GM21526 (cell line): Measurements from ENCODE around the gene RING1.

ENCODE experiments used
- ATAC-seq: cut with Tn5 transposase; IDR thresholded peaks from one replicate; pipeline ENCODE4 v1.9.1; 2021; ENCODE audit warnings: moderate library complexity; ENCODE audit not compliant: unreplicated experiment, low FRiP score

Gene RING1

DNA sequence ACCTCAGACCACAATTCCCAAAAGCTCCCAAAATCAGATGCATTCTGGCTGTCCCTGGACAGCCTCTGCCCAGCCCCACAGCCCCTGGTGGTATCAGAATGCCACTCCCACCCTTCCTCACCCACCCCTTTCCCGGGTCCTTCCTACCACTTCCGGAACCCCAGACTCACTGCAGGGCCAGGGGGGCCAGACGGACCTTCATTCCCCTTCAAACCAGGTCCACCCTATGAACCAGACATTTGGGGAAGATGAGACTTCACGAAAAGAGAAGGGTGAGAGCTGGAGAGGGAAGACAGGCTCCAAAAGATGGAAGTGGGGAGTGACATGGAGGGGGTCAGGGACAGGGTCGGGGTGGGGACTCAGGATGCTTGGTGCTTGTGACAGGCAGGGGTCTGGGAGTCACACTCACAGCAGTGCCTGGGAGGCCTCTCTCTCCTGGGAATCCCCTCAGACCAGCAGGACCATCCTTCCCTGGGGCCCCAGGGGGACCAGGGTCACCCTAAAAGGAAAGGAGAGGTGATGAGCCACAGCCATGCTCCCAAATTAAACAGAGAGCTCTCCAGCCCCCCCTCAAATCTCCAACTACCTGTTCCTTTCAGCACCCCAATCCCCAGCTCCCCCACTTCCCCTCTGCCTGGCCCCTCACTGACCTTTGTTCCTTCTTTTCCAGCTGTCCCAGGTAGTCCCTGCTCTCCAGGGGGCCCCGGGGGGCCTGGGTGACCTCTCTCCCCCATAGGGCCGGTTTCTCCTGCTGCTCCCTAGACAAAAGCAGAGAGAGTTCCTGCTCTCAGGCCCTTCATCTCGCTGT is 36.2 kb upstream of the RING1 start:
- no peak for ATAC-seq

DNA sequence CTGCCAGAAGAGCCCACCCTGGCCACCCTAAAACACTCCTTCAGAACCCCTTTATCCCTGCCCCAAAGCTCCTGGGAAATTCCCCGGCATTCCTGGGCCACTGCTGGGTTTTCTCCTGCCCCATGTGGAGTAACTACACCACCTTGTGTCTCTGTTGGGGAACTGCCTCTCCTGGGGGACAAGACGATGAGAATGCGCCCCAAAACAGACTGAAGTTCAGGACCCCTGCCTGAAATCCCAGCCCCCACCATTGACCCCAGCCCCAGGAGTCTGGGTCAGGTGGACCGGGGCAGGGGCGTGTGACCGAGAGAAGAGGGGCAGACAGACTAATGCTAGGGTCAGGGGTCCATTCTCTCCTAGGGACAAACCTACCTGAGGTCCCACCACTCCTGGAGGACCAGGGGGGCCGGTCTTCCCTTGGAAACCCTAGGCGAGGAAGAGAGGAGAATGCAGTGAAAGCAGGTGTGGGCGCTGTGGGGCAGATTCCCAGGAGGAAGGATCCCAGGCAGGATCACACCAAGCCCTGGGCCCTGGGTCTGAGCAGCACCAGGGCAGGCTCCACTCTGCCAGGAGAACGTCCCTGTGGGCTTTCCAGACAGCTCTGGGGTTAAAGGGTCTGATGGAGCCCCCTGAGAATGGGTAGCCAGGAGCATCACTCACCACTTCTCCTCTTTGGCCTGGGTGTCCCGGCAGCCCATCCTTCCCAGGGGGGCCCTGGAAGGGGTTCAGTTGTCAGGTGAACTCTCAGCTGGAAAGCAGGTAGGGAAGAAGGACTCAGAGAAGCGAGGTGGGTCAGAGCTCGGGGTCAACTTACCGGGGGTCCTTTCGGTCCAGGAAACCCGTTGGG is 35.4 kb upstream of the RING1 start:
- ATAC-seq = no peak

DNA sequence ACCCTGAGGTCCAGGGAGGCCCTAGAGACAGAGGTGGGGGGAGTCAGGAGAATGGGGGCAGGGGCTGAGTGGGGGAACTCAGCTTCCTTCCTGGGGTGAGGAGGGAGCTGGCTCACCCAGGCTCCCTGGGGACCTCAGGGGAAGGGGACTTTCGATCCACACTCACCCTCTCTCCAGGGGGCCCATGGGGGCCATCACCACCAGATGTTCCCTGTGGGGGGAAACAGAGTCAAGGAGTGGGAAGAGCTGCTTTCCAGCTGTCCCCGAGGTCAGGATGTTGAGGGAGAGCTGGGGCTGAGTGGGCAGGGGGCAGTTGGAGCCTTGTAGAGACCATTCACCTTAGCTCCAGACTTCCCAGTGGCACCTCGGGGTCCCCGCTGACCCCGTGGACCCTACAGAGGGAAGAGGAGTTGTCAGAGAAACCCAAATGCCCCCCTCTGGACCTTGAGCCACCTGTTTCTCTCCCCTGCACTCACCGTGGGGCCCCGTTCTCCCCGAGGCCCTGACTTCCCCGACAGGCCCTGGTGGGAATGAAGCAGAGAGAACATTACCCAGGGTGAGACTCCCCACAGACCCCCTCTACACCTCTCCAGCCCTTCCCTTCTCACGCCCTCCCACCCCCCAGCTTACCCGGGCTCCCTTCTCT is 34.6 kb upstream of the RING1 start:
- ATAC-seq = no peak

DNA sequence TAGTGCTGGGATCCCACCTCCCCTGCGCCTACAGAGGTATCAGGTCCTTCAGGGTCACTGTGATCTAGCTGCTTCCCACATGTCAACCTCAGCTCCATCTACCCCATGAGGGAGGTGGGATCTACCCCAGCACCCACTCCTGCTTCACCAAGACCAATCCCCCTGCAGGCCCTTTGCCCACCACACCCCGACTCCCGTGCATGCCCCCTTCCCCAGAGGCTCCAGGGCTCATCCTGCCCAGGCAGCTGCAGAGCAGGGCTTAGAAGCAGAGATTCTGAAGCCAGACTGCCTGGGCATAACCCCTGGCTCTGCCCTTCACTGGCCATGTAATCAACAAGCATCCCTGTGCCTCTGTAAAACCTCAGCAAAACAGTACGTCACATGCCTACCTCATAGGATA is 33.5 kb upstream of the RING1 start:
- no peak for ATAC-seq

DNA sequence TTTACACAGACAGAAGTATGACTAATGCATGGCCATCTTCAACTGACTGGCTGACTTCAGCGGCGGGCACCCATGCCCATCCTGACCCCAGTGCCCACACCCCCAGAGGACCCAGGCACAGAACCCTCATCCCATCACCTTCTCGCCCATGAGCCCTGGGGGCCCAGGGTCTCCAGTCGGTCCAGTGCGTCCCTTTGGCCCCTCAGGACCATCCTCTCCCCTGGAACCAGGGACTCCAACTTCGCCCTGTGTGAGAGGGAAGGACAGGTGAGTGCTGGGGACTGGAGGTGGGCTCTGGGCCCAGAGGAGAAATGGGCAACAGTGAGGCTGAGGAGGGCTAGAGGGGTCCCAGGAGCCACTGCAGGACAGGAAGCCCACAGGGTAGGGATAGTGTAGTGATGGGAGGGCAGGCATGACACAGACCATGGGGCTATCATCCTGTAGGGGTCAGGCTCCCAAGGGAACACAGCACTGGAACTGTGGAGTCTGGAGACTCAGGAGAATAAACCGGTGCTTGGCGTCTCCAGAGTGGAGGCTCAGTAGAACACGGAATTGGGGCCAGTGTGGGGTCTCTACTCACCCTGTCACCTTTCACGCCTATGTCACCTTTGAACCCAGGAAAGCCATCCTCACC is 32.7 kb upstream of the RING1 start:
- ATAC-seq = no peak

DNA sequence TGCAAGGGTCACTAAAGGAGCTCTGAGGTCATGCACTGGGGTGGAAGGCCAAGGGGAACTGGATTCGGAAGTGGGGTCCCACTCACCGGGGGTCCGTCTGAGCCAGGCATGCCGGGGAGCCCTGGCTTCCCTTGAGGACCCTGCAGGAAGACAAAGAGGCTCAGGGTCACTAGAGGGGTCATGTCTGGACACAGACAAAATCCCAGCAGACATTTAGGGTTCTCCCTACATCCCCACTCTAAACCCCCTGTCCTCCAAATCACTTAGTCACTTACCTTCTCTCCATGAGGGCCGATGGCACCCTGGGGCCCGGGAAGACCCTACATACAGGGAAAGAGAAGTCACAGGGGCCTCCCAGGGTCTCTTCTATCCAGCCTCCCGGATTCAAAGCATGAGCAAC is 31.4 kb upstream of the RING1 start:
- no peak for ATAC-seq

DNA sequence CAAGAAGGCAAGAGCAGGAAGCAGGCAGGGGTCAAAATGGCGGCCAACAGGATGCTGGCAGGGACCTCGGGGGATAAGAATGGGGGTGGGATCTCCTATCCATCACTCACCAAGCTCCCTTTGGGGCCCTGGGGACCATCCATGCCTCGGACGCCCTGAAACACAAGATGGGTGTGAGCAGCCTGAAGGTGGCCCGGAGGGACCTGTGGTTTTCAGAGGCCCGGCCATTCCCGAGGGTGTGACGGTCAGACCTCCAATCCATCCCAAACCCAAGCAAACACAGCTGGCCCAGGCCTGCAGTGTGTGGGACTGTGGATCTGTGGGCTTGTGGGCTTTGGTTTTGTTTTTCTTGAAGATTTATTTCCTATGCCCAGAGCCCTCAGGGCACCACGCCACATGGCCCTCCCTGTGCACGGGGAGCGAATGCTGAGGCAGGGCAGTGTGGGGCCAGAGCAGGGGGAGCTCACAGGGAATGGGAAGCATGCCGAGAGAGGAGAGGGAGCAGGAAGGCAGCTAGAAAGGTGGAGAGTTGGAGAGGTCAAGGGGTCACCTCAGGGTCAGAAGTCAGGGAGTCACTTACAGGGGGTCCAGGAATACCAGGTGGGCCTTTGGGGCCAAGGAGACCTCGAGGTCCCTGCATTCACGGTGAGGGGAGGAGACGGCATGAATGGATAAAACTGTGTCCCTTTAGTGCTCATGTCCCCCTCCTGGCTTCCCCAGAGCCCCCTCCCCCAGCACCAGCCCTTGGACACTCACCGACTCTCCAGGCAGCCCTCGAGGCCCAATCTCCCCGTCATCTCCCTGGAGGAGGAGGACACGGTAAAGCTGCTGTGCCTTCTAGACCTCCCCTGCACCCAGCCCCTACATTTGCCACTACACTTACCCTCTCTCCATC is 30.5 kb upstream of the RING1 start:
- ATAC-seq = no peak

DNA sequence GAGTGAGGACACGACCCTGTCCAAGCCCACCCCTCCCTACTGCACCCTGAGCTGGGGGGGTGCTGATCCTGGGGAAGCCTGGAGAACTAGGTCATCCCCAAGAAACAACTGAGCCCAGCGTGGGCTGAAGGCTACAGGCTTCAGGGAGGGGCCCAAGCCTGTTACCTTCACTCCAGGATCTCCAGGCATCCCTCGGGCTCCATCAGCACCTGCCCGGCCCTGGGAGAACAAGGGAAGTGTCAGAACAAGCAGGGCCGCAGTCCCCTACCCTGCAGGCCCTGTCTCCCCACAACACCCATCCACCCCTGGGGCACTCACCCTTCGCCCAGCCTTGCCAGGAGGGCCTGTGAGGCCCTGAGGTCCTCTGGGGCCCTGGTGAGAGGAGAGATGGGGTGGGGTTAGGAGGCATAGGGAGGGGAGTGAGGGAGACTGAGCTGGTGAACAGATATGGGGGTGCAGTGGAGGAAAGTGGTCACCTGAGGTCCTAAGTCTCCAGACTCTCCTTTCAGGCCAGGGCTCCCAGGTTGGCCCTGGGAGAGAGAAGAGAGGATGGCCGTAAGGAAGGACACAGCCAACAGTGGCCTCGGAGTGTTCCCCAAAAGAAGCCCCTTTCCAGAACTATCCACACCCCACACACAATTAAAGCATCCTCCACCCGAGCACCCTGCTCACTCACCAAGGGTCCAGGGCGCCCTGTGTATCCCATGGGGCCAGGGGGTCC is 29.4 kb upstream of the RING1 start:
- ATAC-seq = no peak

DNA sequence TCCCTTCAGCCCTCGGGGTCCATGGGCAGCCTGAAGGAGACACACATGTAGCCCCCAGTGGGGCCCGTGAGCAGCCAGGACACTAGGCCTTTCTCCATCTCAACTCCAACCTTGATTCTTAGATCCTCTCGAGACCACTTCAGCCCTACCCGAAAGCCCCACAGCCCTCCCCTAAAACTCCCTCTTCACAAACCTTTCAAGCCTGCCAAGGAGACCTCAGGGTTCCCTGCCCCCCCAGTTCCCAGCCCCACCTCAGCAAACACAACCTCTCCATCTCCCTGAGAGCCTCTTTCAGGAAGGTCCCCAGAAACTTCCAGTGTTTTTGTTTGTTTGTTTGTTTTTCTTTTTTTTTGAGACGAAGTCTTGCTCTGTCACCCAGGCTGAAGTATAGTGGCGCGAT is 27.2 kb upstream of the RING1 start:
- ATAC-seq = no peak

DNA sequence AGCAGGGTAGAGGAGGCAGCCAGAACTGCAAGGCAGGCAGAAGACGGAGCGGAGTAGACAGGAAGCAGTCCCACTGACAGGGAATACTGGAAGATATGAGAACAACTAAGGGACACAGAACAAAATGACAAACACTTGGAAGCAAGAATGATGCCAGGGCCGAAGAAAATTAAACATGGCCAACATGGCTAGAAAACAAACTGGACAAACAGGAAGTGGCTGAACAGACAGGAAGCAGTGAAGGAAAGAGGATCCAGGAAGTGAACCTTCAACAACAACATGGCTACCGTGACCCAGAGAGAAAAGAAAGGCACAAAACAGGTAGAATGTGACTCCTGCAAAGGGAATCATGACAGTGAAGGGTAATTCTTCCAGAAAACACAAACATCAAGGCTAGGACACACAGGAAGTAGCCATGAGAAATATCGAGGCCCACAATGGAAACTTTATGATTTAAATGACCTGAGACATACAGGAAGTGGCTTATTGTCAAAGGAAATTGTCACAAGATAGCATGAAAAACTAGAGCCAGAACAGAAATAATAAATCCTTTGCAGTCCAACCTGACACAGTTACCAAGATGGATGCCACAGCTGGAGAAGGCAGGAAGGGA is 25.1 kb upstream of the RING1 start:
- ATAC-seq = no peak

DNA sequence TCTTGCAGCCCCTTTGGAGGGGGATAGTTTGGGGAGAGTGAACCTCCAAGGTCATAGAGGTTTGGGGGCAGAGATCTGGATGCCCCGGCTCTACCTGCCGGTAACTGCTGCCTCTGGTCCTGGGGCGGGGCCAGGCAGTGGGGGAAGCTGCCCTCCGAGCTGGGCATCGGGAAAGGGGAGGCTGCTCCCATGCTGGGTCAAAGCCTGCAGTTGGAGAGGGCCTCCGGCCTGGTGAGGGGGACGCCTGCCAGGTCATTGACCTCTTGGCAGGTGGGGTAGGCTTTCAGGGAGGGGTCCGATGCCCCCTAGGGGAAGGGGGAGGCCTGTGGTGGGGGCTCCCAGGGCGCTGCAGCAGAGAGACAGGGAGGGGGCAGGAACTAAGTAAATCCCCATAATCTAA is 23.1 kb upstream of the RING1 start:
- ATAC-seq = no peak

DNA sequence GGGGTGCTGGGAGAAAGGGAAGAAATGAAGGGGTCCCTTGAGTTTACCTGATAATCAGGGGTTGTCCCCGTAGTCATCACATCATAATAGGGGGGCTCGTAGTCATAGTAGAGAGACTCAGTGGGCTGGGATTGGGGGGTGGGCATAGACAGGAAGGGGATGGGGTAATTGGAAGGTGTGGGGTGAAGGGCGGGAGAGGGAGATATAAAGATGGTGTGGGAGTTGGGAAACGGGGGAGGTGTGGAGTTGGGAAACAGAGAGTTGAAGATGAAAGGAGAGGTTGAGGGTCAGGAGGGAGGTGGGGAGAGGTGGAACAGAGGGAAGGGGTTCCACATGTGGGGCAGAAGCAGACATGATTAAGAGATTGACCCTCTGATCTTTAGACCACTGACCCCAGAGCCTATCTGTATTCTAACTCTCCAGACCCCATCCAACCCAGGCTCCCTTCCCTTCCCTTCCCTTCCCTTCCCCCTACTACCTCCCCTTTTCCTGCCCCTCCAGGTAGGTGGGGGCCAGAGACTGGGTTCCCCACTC is 22.6 kb upstream of the RING1 start:
- no peak for ATAC-seq

DNA sequence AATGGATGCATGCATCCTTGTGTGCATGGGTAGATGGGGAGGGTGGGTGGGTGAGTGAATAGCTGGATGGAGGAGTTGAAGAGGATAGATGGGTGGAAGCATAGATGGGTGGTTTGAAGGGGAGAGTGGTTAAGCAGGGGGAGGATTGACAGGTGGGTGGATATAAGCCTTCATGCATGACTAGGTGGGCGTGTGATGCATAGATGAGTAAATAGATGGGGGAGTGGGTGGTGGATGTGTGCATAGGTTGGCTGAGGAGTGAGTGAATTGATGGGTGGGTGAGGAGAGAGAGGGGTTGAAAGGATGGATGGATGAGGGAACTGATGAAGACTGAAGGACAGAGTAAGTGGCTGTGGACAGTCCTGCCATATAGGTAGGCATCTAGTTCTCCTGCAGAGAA is 20.5 kb upstream of the RING1 start:
- ATAC-seq = no peak

DNA sequence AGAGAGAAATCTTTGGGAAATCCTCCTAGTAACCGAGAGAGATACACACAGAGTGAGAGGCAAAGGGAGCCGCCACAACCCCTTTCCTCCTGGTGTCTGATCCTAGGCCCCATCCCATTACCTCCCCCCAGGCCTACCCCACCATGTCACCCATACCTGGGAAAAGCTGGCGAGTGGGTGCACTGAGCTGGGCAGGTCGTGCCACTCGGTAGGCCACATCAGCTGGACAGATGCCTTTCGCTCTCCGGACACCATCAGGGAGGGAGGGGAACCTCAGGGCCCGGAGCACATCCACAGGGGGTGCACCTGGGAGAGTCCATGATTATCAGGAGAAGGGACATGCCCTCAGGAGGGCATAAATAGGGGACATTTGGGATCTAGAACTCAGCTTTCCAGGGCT is 19.1 kb upstream of the RING1 start:
- no peak for ATAC-seq

DNA sequence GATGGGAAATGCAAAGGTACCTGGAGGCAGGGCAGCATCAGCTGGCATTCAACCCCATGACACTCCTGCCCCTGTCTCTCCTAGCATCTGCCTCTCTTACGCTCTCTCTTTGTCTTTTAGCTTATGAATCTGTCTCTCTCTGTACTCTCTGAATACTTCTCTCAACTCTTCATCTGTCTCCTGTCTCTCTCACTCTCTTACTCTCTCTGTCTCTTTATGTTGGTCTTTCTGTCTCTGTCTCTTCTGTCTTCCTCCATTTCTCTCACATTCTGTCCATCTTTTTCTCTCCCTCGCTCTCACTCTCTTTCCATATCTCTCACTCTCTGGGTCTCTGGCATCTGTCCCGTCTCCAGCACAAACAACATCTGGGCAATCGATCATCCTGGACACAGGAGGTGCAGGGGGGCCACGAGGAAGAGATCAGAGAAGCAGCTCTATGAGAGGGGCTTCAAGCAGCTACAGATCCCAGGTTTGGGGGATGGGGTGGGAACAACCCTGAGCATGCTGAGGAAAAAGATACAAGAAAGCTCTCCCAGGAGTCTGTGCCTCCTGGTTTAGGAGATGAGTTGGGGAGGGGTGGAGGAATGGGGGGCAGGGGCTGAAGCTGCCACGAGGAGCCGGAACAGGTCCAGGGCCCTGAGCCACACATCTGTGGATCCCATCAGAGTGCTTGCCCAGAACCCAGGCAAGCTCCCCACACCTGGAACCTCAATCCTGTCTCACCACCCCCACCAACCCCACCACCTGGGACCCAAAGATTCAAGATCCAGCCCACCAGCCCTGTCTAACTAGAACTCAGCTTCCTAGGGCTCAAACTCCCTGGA is 18.5 kb upstream of the RING1 start:
- no peak for ATAC-seq

DNA sequence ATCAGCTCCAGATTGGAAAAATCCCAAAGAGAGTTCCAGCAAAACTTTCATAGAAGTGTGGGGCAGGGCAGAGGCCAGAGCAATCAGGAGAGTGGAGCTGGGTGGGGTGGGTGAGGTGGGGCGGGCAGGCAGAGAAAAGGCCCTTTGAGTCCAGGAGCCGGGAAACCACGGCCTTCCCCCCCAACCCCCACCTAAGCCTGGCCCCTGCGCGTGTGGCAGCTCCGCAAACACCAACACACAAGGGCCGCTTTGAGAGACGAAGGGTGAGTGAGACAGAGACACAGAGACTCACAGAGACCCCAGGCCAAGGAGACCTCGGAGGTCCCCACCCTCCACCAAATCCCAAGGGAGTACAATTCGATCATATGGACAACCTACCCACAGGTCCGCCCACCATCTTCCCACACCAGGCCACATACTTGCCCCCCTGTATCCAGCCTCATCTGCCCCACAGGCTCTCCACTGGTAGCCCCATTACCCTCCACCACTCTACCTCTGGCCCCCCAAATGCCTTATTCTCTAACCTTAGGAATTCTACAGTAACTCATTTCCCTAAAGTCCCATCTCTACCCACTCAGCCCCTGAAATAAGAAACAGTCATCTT is 17.7 kb upstream of the RING1 start:
- no peak for ATAC-seq

DNA sequence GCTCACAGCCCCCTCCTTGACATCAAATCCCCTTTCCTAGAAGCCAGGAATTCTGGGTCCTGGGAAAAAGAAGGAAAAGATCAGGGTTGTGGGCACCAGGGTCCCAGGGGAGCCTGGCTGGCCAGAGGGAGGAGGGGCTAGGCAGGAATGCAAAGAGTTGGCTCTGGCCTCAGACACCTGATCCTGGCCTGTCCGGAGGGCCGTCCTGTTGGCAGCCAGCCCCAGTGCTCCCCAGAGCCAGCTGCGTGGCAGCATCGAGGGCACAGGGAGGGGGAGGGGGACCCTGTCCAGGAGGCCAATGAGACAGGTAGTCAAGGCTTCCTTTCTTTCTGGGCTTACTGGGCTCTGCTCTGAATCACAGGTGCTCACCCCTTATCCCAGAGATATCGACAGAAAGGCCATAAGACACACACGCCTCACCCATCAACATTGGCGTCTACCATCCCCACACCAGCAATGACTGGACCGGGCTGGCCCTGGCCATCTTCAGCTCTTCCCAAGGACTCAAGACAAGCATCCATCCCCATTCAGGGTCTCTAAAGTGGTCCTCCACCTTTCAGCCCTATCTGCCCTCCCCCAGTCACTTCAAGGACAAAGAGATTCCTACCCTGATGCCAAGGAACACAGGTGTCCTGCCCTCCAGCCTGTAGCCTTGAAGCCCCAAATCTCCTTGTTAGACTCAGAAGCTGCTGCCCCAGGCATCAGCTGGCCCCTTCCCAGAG is 16.8 kb upstream of the RING1 start:
- no peak for ATAC-seq
